ENCODE measurements around the gene ARMC9. TPM values are rescaled to one million over a fixed set of nuclear protein-coding genes. Genes with fewer than 3 reads are reported as not detected.

The ARMC9 gene
- total RNA-seq, 4 donors from 2014 or later = 2.8 to 15.9 (median 6.6) TPM

- TF ChIP-seq, protein P1, sequence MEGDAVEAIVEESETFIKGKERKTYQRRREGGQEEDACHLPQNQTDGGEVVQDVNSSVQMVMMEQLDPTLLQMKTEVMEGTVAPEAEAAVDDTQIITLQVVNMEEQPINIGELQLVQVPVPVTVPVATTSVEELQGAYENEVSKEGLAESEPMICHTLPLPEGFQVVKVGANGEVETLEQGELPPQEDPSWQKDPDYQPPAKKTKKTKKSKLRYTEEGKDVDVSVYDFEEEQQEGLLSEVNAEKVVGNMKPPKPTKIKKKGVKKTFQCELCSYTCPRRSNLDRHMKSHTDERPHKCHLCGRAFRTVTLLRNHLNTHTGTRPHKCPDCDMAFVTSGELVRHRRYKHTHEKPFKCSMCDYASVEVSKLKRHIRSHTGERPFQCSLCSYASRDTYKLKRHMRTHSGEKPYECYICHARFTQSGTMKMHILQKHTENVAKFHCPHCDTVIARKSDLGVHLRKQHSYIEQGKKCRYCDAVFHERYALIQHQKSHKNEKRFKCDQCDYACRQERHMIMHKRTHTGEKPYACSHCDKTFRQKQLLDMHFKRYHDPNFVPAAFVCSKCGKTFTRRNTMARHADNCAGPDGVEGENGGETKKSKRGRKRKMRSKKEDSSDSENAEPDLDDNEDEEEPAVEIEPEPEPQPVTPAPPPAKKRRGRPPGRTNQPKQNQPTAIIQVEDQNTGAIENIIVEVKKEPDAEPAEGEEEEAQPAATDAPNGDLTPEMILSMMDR (IDR thresholded peaks at IDR 0.05) = no peak
- no peak for DNase-seq (ENCODE audit: low spot score)
- no peak for ATAC-seq (ENCODE audit: low FRiP score)
Observed at GRCh38 chr2:231423176-231423575, 224.7 kb downstream of the ARMC9 start.

Small RNAs within 50 kb of the gene (small RNA-seq; reads per million reads assigned to genes)
- gene AC018738.1 (not detected), gene MIR4777 (not detected)

Other genes starting within 250 kb of the ARMC9 start
- not detected for gene SPATA3, start 202.5 kb upstream of the ARMC9 start, total RNA-seq
- under 1 TPM in 1 of 4 donors, not detected in 3; 0.19 TPM for gene C2orf72, start 161.1 kb upstream of the ARMC9 start, total RNA-seq
- 100 to 1,000 TPM in 1 of 4 donors, 10 to 100 TPM in 3; 64.8 to 119 (median 74.1) TPM for gene PSMD1, start 141.8 kb upstream of the ARMC9 start, total RNA-seq
- 1 to 10 TPM in 2 of 4 donors, under 1 TPM in 2; 0.37 to 1.5 (median 0.87) TPM for gene HTR2B, start 73.6 kb upstream of the ARMC9 start, total RNA-seq
- 10 to 100 TPM in 1 of 4 donors, 1 to 10 TPM in 3; 2.8 to 12.6 (median 6.1) TPM for gene B3GNT7, start 197.1 kb downstream of the ARMC9 start, total RNA-seq

Measured in omental fat pad (tissue), 4 donors.